Measurements from ENCODE around the gene PFAS. TPM values are rescaled to one million over a fixed set of nuclear protein-coding genes. Genes with fewer than 3 reads are reported as not detected.

Gene PFAS
- total RNA-seq, 1 donor from 2014 or later, result 35.4 TPM

DNA sequence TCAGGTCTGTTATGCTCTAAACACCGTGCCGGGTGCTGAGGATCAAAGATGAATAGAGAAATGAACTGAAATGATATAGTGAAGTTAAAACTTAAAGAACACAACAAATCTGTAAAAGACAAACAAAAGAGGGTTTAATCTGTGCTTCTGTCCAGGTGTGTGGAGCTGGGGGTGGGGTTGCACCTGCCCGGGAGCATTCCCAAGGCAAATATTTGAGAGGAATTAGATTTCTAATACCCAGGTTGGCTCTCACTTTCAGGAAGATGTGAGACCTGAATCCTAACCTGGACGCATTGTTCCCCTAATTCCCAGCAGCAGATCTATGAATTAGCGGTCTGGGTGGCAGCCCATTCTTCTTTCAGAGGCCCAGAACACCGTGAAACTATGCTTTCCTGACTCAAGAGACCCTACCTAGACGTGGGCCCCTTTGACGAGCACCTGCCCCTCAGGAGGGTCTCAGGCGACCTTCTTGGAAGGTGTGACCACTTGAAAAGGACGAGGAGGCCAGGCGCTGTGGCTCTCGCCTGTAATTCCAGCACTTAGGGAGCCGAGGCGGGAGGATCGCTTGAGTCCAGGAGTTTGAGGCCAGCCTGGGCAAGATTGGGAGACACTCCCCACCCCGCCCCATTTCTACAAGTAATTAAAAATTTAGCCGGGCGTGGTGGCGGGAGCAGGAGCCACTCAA lies 38.7 kb downstream of the PFAS start:
- H3K9ac ChIP-seq (ENCODE audit: low read length), result peak overlapping the region; percentile 96
- H3K4me3 ChIP-seq (ENCODE audit: insufficient read depth, low read depth, low read length), result peak overlapping the region; percentile 97
- H3K36me3 ChIP-seq (ENCODE audit: insufficient read depth, low read length), result no peaks in the 10 kb centered on the region
- no peaks in the 10 kb centered on the region for H3K27me3 Mint-ChIP-seq (ENCODE audit: low read depth, unreplicated experiment)
- TF ChIP-seq EZH2 (IDR thresholded peaks at IDR 0.05; ENCODE audit: insufficient read depth, low read length), result no peak
- TF ChIP-seq, protein P1, sequence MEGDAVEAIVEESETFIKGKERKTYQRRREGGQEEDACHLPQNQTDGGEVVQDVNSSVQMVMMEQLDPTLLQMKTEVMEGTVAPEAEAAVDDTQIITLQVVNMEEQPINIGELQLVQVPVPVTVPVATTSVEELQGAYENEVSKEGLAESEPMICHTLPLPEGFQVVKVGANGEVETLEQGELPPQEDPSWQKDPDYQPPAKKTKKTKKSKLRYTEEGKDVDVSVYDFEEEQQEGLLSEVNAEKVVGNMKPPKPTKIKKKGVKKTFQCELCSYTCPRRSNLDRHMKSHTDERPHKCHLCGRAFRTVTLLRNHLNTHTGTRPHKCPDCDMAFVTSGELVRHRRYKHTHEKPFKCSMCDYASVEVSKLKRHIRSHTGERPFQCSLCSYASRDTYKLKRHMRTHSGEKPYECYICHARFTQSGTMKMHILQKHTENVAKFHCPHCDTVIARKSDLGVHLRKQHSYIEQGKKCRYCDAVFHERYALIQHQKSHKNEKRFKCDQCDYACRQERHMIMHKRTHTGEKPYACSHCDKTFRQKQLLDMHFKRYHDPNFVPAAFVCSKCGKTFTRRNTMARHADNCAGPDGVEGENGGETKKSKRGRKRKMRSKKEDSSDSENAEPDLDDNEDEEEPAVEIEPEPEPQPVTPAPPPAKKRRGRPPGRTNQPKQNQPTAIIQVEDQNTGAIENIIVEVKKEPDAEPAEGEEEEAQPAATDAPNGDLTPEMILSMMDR (IDR thresholded peaks at IDR 0.05; ENCODE audit: insufficient read depth, low read depth, low read length), result no peak
- no peaks in the 10 kb centered on the region for H3K9me3 ChIP-seq (ENCODE audit: insufficient read depth, low read depth, low read length)
- peak overlapping the region; percentile 98 for H3K4me2 ChIP-seq (ENCODE audit: low read length)
- H2AFZ ChIP-seq (ENCODE audit: low read depth, low read length), result peak overlapping the region; percentile 96
- H3K79me2 ChIP-seq (ENCODE audit: insufficient read depth, low read length), result peaks cover 6% of the 10 kb centered on the region
- H3K4me1 Mint-ChIP-seq (ENCODE audit: low read depth, unreplicated experiment), result peaks cover 3% of the 10 kb centered on the region
- DNase-seq (ENCODE audit: low read depth), result no peak
- H3K4me3 Mint-ChIP-seq (ENCODE audit: unreplicated experiment), result peak overlapping the region; percentile 94
- peak overlapping the region; percentile 87 for H3K27ac Mint-ChIP-seq (ENCODE audit: unreplicated experiment)
- H3K4me1 ChIP-seq (ENCODE audit: insufficient read depth, low read length), result peaks cover 16% of the 10 kb centered on the region
- no peaks in the 10 kb centered on the region for H4K20me1 ChIP-seq (ENCODE audit: insufficient read depth, low read length)
- no peak for FAIRE-seq
- H3K27ac ChIP-seq (ENCODE audit: low read depth, low read length), result no peak overlapping the region
- H3K27me3 ChIP-seq (ENCODE audit: insufficient read depth, low read length), result no peaks in the 10 kb centered on the region
- no peaks in the 10 kb centered on the region for H3K9me3 Mint-ChIP-seq (ENCODE audit: unreplicated experiment)
- H3K36me3 Mint-ChIP-seq (ENCODE audit: low read depth, unreplicated experiment), result no peaks in the 10 kb centered on the region

DNA sequence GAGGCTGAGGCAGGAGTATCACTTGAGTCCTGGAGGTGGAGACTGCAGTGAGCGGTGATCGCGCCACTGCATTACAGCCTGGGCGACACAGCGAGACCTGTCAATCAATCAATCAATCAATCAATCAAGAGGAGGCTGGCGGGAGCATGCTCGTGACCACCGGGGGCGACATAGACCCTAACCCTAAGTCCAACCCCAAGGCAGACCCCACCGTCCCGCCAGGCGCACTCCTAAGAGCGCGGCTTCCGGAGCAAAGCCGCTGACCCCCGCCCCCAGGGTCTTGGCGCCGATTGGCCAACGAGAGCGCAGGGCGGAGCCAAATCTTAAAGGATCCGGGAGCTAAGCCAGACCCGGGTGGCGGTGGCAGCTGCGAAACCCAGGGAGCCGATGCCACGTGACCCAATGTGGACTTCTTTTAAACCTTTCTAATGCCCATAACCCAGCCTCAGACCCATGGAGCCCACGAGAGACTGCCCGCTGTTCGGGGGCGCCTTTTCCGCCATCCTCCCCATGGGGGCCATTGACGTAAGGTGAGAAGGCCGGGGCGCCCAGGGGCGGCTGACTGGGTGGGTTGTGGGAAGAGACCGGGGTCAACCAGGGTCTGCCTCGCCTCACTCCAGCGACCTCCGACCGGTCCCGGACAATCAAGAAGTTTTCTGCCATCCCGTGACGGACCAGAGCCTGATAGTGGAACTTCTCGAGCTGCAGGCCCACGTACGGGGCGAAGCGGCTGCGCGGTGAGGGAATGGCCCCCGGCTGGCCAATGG lies 39.4 kb downstream of the PFAS start, which contains the start of gene RANGRF:
TSS of gene RANGRF (plus strand) at position 335 of the 767 bp plus-strand sequence. CDS start at position 454, 119 bp downstream.
- DNase-seq (ENCODE audit: low read depth), result peak; percentile 54
- H3K27ac Mint-ChIP-seq (ENCODE audit: unreplicated experiment), result peak within 1 kb of the TSS; percentile 87
- H3K4me1 Mint-ChIP-seq (ENCODE audit: low read depth, unreplicated experiment), result peaks cover 3% of the 10 kb centered on the region
- Histone ChIP-seq H3K27ac (ENCODE audit: low read depth, low read length) (peak within 1 kb of the TSS; percentile 90), H3K27me3 (ENCODE audit: insufficient read depth, low read length) (no peaks in the 10 kb centered on the region), H3K4me2 (ENCODE audit: low read length) (peak within 1 kb of the TSS; percentile 98), H3K4me3 (ENCODE audit: insufficient read depth, low read depth, low read length) (peak within 1 kb of the TSS; percentile 97), H3K4me1 (ENCODE audit: insufficient read depth, low read length) (peaks cover 16% of the 10 kb centered on the region), H4K20me1 (ENCODE audit: insufficient read depth, low read length) (no peaks in the 10 kb centered on the region), H3K9me3 (ENCODE audit: insufficient read depth, low read depth, low read length) (no peaks in the 10 kb centered on the region), H3K9ac (ENCODE audit: low read length) (peak within 1 kb of the TSS; percentile 96), H2AFZ (ENCODE audit: low read depth, low read length) (peak within 1 kb of the TSS; percentile 96), H3K36me3 (ENCODE audit: insufficient read depth, low read length) (no peaks in the 10 kb centered on the region), H3K79me2 (ENCODE audit: insufficient read depth, low read length) (peaks cover 6% of the 10 kb centered on the region)
- H3K4me3 Mint-ChIP-seq (ENCODE audit: unreplicated experiment), result peak within 1 kb of the TSS; percentile 94
- no peaks in the 10 kb centered on the region for H3K9me3 Mint-ChIP-seq (ENCODE audit: unreplicated experiment)
- TF ChIP-seq, protein P1 (IDR thresholded peaks at IDR 0.05; ENCODE audit: insufficient read depth, low read depth, low read length), result no peak
- TF ChIP-seq EZH2 (IDR thresholded peaks at IDR 0.05; ENCODE audit: insufficient read depth, low read length), result no peak
- no peaks in the 10 kb centered on the region for H3K36me3 Mint-ChIP-seq (ENCODE audit: low read depth, unreplicated experiment)
- no peaks in the 10 kb centered on the region for H3K27me3 Mint-ChIP-seq (ENCODE audit: low read depth, unreplicated experiment)
- no peak for FAIRE-seq

Data from astrocyte (in vitro differentiated cells and primary cell).